GM12878 (cell line): Measurements from ENCODE around the gene MRPL37.

Experiments used
- CTCF ChIP-seq, 3 experiments: IDR thresholded peaks in 2 of 3; conservative IDR thresholded peaks in 1 of 3; 2 replicates each; pipeline ENCODE4 v1.5.1; 2011; ENCODE audit warnings: low read depth in 3 of 3, low read length in 3 of 3, mild to moderate bottlenecking in 3 of 3, control low read depth in 2 of 3, moderate library complexity in 2 of 3, inconsistent platforms in 1 of 3, mixed read lengths in 1 of 3; ENCODE audit not compliant: control insufficient read depth in 2 of 3, insufficient read depth in 1 of 3; ENCODE audit errors: extremely low read depth in 1 of 3
- ELK1 ChIP-seq: IDR thresholded peaks from 2 replicates; pipeline ENCODE4 v1.6.1; 2012; ENCODE audit warnings: low read depth, low read length, improper control_type of control experiment
- ETV6 ChIP-seq, 2 experiments: fragments of 450-650 bp in 1 of 2; IDR thresholded peaks in 1 of 2; conservative IDR thresholded peaks in 1 of 2; 2 replicates each; pipeline ENCODE4 v1.6.1; 2014; ENCODE audit warnings: antibody characterized with exemption in 1 of 2, borderline replicate concordance in 1 of 2, low read depth in 1 of 2, mild to moderate bottlenecking in 1 of 2, moderate library complexity in 1 of 2
- EZH2 ChIP-seq: IDR thresholded peaks from 2 replicates; pipeline ENCODE4 v1.6.1; 2012; ENCODE audit warnings: low read depth, mild to moderate bottlenecking, control low read depth, inconsistent platforms, low read length, borderline replicate concordance; ENCODE audit not compliant: control insufficient read depth
- FOXK2 ChIP-seq: fragments of 450-650 bp; IDR thresholded peaks from 2 replicates; pipeline ENCODE4 v1.6.1; 2017; ENCODE audit warnings: mild to moderate bottlenecking, moderate library complexity
- NRF1 ChIP-seq: conservative IDR thresholded peaks from 2 replicates; pipeline ENCODE4 v1.6.1; 2011; ENCODE audit warnings: mild to moderate bottlenecking, low read depth, low read length, improper control_type of control experiment
- RBBP5 ChIP-seq: fragments of 200-600 bp; sonication (generic); conservative IDR thresholded peaks from 2 replicates; pipeline ENCODE4 v1.6.1; 2016
- SMC3 ChIP-seq: IDR thresholded peaks from 2 replicates; pipeline ENCODE4 v1.6.1; 2011; ENCODE audit warnings: low read length, improper control_type of control experiment, borderline replicate concordance
- SP1 ChIP-seq: IDR thresholded peaks from one replicate; pipeline ENCODE4 v1.6.1; 2011; ENCODE audit warnings: low read depth, low read length
- TAF1 ChIP-seq: IDR thresholded peaks from 2 replicates; pipeline ENCODE4 v1.6.1; 2011; ENCODE audit warnings: mild to moderate bottlenecking, low read depth, low read length, borderline replicate concordance
- TCF12 ChIP-seq: IDR thresholded peaks from 2 replicates; pipeline ENCODE4 v1.6.1; 2011; ENCODE audit warnings: low read depth, mild to moderate bottlenecking, low read length

GRCh38 chr1:54219688-54220003, 19.7 kb downstream of the MRPL37 start:
- no peak for TF ChIP-seq CTCF (IDR thresholded peaks at IDR 0.05 in 2 of 3, conservative IDR thresholded peaks at IDR 0.05 in 1 of 3; ENCODE audit: control insufficient read depth in 2 of 3, extremely low read depth in 1 of 3, insufficient read depth in 1 of 3, low read depth in 3 of 3, low read length in 3 of 3)
- TF ChIP-seq NRF1, result no peak
- no peak for TF ChIP-seq ELK1
- no peak for TF ChIP-seq SP1
- no peak for TF ChIP-seq EZH2
- TF ChIP-seq ETV6 (conservative IDR thresholded peaks at IDR 0.05 in 1 of 2, IDR thresholded peaks at IDR 0.05 in 1 of 2; ENCODE audit: borderline replicate concordance in 1 of 2, low read depth in 1 of 2), result no peak
- TF ChIP-seq TAF1, result no peak
- no peak for TF ChIP-seq TCF12
- TF ChIP-seq SMC3, result no peak
- no peak for TF ChIP-seq FOXK2
- TF ChIP-seq RBBP5, result no peak
